Right kidney (tissue), 1 donor: ENCODE results near the gene LIFR.
"Not testable (repeated sequence)": the region's sequence is repeated elsewhere in the genome, so short reads cannot be mapped to it uniquely, and the experiment has no call there.

ENCODE experiments used
- DNase-seq: peaks from one replicate; pipeline ENCODE4 v3.0.0-alpha.2; 2016

Gene LIFR

DNA sequence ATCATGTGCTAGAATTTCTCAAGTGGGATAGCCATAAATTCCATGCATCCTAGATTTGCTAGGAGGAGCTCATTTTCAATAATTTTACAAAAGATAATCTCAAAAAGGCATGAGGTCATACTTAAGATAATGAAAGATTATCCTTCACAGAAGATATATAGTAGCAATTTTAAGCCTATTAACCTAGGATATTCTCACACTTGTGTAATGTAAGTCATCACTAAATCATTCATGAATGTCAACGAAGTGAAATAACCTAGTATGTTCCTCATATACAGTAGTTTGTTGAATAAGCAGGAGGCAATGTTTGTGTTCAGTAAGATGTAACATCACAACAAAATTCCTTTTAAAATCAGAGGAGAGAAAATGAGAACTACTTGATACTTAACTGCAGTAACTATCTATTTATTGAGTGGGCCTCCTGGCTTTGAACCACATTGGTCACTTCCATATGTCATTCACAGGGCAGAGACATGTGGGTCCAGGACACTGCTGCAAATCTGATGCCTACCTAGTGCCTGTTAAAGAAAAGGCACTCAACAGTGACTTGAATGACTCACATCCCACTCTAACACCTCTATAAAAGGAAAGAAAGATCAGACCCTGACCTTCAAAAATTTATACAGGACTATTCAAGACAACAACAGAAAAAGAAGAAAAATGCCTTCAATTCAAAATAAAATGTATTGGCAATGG, 8.2 kb downstream of the LIFR start:
- DNase-seq = no peak

DNA sequence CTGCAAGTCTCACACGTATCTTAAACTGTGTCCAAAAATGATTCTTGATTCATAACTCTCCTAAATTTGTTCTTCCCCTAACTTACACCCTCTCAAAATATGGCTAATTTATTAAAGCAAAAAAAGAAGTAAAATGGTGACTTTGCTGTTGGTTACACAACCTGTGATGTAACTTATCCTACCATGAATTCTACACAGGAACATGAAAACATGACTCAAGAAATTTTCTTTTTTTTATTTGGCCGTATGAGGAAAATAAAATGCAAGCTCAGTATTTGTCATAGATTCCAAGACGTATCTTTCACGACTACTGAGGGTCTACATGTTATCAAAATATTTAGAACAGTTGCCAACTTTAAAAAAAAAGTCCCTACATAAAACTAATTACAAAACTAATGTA, 9.2 kb downstream of the LIFR start:
- no peak for DNase-seq

DNA sequence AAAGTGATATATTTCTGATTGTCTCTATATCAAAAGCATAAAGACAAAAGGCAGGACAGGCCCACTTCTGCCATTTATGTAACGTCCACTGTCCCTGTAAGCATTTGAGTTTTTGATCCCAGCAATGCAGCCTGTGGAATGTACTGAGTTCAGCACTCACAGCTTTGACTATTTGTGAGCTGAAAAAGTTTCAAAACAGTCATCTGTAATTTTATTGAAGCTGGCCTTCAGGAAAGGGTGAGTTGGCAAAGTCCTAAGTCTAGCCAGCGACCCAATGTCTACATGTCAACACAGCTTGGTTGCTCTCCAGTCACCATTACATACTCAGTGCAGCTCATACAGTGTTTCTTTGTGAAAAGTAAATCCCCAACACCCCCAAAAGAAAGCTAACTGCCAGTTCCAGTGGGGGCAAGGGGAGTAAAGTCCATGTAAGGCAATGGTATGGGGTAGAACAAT, 9.7 kb downstream of the LIFR start:
- no peak for DNase-seq

DNA sequence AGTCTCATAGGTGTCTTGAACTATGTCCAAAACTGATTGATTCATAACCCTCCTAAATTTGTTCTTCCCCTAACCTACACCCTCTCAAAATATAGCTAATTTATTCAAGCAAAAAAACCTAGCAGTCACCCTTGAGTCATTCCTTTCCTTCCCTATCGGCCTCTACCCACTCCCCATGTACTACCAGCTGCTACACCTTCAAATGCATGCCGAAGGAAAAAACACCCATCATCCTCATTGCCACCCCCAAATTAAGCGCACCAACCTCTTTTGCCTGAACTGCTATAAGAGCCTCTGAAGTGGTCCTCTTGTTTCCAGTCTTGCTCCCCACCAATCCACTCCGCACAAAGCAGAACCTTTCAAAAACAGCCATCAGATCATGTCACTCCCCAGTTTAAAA, 12.6 kb downstream of the LIFR start:
- no peak for DNase-seq

DNA sequence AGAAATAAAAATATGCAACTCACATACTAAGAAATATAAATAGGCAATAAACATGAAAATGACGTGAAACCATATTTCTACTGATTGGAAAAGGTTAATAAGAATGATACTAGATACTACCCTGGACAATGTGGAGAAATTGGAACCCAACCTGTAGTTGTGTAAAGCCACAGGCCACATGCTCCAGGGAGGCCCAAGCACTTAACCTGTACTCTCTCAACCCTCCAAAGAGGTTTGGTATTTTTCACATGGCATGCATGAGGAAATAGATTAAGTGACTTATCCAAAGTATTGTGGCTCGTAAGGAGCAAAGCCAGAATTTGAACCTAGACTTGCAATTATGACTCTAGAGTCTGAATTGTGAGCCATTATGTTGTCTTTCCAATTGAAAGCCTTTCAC, 13.4 kb downstream of the LIFR start:
- DNase-seq = no peak

DNA sequence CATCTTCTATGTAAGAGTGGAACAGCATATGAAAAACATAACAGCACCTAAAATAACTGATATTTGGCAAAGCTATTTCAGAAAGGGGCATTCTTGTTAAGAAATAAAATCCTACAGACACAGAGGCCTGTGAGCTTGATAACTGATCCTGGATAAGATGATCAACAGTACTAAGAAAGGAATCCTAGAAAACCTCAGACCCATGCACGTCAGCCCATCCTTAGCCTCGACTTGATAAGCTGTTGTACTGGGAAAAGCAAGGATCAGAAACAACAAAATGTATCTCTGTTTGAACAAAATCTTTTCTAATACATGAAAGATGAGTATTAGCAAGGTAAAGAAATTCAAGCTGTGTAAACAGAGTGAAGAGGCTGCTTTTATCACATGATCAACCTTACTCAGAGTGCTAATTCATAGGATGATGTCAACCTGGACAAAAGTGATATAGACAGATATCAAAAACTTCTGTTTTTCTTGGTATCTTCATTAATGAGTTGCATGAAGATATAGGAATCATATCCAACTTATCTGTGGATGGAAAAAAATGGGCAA, 15.2 kb downstream of the LIFR start:
- no peak for DNase-seq

DNA sequence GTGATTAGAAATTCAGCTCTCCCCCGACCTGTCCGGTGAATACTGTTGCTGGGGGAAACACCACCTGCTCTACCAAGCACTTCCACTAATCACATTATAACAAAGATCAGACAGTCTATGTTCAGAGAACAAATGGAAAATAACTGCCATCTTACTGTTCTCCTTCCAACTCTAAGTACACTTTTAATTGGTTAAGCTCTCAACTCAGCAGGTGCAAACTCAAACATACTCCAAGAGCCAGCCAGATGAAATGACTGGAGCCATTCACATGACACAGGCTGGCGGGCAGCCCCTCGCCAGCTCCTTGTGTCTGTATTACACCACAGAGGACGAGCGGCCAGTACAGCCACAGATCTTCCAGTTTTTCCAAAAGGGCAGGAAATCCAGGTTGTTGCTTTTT, 16.1 kb downstream of the LIFR start:
- no peak for DNase-seq

DNA sequence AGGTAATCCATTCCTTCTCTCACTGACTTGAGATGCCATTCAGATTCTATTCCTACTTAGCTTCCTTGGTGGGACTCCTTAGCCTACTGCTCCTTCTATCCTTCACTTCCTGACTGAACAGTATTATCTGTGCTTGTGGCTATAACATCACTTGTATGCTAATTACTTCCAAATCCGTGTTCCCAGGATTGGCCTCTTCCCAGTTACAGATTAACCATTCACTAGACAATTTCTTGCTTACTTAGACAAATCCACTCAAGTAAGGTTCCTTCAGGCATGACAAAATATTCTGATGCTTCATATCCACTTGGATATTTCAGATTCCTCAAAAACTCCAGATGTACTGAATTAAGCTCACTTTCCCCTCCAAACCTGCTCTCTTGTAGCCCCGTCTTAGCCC, 18.3 kb downstream of the LIFR start:
- no peak for DNase-seq

DNA sequence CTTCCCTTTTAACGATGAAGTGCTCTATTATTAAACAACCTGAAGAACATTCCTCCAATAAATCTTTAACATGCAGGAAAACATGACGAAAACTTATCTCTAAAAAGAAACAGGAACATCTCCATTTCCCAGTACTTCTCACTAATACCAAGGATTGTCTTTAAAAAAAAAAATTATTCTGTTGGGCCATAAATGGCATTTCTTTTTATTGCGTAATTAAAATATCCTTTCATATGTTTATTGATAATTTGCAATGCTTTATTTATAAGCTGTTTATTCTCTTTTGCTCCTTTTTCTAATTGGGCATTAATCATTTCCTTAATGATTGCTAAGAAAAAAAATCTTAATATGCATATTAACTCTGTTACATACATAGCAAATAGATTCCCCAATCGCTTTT, 18.9 kb downstream of the LIFR start:
- no peak for DNase-seq

DNA sequence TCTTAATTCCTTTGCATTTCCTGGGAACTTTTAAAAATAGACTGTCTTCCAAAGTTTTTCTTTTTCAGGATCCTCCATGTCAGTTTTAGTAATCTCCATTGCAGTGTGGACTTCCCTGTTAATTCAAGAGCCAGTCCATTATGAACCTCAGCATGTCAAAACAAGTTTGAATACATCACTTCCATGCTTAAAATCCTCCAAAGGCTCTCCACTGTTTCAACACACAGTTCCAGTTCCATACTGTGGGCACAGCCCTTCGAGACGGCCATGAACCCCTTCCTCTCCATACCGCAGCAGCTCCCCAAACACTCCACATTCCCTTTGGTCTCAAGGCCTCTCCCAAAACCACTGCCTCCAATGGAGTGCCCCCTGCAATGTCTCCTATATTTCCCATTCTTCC, 19.5 kb downstream of the LIFR start:
- DNase-seq = no peak

DNA sequence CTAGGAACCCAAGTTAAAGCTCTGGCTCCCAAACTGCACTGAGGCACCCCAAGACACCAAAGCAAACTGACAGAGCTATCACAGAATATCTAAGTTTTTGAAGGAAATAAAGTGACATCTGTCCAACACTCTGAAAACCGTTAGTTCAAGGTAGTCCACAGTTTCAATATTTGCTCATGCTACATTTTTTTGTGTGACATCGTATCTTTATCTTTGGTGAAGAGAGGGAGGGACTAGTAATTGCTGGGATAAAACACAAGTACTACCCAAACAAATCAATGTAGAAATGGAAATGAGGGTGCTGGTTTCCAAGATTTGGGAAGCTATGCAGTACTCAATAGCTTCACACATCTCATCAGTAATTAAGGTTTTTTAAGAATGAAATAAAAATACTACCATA, 20.6 kb downstream of the LIFR start:
- DNase-seq = no peak

DNA sequence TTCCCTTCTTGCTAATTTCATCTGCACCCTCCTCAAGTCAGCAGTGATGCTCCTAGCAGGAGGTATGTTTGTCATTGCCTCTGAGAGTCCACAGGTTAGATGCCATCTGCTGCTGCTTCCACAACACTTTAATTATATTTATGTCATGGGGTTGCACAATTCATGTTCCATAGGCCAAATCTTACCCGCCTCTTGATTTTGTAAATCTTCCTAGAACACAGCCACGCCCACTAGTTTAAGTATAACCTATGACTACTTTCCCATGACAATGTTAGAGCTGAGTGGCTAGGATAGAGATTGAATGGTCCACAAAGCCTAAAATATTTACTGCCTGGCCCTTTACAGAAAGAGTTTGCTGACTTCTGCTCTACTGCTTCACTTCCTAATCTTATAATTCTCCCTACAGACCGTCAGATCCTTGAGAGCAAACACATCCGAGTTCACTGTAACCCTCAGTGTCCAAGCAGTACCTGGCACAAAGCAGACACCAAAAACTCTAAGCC, 21.1 kb downstream of the LIFR start:
- DNase-seq = no peak

DNA sequence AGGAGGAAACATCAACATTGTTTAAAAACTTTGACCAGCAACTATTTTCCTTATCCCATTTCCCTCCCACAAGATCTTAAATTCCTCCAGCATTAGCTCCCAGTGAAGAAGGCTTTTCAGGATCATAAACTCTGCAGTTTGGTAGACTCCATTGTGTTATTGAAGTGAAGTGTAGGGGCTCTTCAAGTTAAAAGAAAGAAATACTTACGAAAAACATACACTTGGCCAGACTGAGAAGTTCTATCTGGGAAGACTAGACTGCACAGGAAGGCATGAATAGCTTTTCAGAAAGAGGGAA, 22.3 kb downstream of the LIFR start:
- no peak for DNase-seq

DNA sequence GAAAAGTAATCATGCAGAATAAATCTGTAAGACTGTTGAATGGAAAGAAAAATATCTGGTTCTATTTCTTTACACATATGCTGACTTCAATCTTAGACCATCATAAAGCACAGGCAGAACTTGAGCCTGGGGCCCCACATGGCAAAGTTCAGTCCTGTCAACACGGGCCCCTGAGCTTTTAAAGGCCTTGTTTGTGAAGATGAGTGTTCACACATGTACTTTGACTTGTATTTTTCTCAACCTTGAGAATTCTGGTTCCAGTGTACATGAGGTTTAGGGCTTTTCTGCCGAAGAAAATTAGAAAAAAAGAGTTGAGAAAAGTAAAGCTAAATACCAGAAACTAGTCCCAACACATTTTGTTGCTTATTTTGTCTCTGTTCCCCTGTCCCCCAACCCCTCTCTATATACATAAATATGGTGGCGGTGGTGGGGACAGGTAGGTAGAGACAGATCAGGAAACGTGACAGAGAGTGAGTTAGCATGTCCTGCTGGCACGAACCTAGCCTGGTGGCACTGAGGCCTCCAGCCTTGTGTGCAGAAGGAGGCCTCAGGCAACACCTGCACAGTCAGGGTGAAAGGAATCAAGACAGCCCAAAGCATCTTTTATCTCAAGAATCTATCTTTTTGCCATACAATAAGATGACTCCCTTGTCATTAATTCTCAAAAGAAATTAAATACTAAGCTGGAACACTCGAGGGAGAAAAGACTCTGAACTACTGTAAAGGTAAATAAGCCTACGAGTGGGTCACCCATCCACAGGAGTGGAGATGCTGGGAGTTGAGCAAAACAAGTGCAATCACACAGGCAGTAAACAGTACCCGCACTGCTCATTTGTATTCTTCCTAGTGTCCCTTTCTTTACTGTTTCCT, 22.9 kb downstream of the LIFR start:
- no peak for DNase-seq

DNA sequence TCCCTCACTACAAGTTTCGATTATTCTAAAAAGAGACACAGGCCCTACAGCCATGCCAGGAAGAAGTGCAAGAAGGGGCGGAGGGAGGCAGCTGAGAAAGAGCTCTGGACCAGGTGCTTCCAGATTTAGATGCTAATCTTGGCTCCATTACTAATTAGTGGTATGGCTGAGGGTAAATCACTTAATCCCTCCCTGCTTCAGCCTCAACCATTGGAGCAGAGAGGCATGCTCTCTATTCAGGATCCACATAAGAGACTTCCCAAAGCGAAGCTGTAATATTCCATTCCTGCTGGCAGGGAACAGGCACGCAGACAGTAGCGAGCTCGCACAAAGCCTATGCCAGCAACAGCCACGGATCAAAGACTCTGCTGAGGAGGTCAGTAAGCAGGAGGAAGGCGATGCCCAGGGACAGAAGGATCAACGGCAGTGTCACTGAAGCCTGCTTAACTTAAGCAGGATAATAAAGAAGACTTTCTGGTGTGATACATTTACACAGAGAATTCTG, 24.2 kb downstream of the LIFR start:
- DNase-seq = no peak

DNA sequence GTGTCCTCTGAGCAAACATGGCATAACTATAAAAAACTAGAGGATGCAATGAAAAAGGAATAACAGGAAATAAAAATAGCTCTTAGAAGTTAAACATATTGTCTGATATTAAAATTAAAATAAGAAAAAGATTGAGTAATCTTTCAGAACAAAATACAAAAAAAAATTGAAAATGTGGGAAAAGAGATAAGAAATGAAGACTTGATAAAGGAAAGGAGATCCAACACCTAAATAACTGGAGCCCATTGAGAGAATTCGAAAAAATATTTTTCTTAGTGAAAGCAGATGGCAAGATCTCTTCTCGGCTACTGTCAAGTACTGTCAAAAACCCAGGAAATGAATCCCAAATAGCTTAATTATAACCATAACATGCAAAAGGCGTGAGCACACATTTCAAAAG, 24.9 kb downstream of the LIFR start:
- no peak for DNase-seq

DNA sequence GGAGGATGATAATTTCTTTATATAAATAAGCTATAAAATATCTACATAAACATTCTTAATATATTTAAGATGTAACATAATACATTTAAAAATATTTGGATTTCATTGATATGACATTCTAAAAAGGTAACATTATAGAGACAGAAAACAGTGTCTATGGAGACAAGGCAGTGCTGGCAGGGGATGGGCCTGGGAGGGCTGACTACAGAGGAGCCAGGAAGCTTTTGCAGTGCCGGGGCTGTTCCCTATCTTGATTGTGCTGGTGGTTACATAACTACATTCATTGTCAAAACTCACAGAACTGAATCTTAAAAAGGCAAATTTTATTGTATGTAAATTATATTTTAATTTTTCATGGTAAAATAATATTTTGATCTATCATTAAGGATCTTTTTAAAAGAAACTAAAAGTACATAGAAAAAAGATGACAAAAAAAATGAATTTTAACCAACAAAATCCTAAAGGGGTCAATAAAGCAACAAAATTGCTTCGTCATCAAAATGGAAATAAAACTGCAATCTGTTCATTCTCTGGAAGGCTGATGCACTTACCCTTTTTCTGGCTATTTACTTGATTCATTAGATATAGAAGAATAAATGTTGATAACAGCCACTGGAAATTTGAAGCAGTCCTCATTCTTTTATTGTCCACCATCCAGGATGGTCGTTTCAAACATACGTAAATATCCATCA, 26.3 kb downstream of the LIFR start:
- no peak for DNase-seq

DNA sequence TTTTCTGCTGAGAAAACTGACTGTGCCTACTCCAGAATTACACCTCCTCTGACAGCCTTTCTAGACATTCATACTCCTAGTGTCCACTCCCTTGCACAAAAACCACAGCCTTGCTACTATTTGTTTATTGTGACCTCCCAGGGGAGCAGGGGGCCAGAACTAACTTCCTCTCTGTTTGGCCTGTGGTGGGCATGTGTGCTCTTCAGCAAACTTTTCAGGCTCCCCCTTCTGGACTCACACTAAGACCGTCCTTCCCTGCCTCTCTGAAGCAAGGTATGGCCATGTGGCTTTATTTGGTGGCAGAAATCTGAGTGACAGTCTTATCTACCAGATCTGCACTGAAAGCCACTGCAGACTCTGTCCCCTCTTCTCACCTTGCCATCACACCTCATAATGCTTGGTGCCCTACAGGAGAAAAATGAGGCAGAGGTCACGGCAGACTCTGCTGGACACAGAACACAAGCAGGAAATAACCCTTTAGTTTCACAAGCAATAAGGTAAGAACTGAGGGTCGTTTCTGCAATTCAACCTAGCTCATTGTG, 28.2 kb downstream of the LIFR start:
- no peak for DNase-seq

DNA sequence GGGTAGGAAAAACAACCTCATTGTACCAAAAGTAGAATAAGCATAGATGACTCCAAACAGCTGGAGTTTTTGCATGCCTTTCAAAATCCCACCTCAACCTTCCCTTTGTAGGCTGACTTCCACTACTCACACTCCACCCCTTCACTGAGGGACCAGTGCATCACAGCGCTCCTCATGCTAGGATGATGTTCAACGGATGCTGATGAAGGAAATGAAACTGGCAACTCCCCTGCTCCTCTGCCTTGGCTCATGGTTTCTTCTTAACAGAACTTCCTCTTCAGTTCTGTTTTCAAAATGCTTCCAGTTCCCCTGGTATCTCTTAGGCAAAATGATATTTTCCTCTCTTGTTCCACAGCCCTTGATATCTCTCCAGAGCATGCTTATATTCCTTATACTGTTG, 29.0 kb downstream of the LIFR start:
- no peak for DNase-seq

DNA sequence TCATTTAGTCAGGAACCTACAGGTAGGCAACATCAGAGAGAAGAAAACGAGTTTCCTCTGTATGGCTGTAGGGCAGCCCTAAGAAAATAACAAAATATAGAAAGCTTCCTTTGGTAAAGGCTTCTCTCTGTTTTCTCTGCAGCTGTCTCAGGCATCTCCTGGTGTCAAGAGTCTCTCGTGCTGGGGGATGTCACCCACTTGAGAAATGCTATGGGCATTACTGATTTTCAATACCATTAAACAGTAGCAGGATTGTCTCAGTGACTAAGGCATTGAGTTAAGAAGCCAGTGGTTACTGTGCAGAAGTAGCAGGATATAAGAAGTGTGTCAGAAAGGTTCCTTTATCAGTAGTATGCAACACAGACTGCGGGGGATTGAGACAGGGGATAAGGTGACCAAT, 32.4 kb downstream of the LIFR start:
- DNase-seq = no peak

DNA sequence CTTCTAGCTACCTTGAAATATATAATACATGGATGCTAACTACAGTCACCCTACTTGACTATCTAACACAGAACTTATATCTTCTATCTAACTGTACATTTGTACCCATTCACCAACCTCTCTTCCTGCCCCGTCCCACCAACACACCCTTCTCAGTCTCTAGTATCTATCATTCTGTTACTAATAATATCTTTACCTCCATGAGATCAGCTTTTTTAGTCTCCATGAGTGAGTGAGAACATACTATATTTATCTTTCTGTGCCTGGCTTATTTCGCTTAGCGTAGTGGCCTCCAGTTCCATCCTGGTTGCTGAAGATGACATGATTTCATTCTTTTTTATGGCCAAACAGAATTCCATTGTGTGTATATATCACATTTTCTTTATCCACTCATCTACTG, 37.0 kb downstream of the LIFR start:
- no peak for DNase-seq

DNA sequence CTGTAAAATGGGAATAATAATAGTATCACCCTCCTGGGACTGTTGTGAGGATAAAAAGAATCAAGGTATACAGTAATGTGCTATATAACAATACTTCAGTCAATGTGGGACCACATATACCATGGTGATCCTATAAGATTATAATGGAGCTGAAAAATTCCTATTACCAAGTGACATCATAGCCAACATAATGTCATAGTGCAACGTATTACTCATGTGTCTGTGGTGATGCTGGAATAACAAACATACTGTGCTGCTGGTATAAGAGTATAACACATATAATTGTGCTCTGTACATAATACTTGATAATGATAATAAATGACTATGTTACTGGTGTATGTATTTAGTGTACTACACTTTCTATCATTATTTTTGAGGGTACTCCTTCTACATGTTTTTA, 38.1 kb downstream of the LIFR start:
- no peak for DNase-seq

DNA sequence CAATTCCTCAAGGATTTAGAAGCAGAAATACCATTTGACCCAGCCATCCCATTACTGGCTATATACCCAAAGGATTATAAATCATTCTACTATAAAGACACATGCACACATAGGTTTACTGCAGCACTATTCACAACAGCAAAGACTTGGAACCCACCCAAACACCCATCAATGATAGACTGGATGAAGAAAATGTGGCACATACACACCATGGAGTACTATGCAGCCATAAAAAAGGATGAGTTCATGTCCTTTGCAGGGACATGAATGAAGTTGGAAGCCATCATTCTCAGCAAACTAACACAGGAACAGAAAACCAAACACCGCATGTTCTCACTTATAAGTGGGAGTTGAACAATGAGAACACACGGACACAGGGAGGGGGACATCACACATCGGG, 39.8 kb downstream of the LIFR start:
- DNase-seq = not testable (repeated sequence)
